Cardiac septum (tissue), 1 donor: Measurements from ENCODE around the gene CCL5. TPM values are rescaled to one million over a fixed set of nuclear protein-coding genes. Genes with fewer than 3 reads are reported as not detected.
"Not testable (repeated sequence)": the region's sequence is repeated elsewhere in the genome, so short reads cannot be mapped to it uniquely, and the experiment has no call there.

ENCODE experiments used
- DNase-seq: peaks from one replicate; pipeline ENCODE4 v3.0.0-alpha.2; 2020; ENCODE audit warnings: low spot score
- intact Hi-C: fragments of 100-400 bp; cut with DNase I; formaldehyde crosslinking; loops from one replicate; pipeline ENCODE4 v1.14.0; 2022
- total RNA-seq: library from RNA; stranded (reverse); fragmentation: NEBNext Ultra II Directional; extraction: Animal tissue kit (Norgen Biotek cat#: 25700); gene quantifications from one replicate; pipeline ENCODE4 v1.2.1, GENCODE V29; 2021
- donor health status: DM: no; HTN: no; CAD: no.

Gene CCL5
- total RNA-seq, 1 donor from 2014 or later: 2.6 TPM

DNA sequence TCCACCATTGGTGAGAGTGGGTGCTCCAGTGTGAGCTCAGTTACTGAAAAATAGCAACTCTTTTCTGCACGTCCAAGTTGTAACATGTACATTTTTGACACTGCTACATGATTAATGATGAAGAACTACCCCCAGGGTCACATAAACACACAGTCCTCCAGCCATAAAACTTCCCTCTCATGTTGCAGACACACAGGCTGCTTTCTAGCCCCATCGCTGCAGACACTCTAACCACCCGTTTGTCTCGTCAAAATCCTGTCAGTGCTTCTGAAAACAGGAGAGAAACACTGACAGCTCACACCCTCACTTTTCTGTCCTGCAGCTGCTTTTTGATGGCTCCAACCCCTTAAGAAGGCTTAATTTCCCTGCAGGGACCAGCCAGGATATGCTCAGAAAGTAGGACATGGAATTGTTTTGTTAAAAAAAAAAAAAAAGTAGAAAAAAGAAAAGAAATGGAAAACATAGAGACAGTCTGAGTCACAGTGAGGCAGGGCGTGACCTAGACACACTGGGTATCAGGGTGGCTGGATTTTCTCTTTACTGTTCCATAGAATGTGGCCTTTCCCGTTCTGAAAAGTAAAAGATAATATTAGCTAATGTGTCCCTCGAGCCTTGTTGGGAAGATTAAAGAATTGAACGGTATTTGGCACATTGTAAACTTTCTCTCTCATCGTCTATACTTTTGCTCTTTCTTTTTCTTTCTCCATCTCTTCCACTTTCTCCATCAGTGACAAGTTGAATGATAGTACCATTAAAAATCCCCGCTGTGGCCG lies 20.7 kb upstream of the CCL5 start:
- intact Hi-C loops: no loop called here
- no peak for DNase-seq

DNA sequence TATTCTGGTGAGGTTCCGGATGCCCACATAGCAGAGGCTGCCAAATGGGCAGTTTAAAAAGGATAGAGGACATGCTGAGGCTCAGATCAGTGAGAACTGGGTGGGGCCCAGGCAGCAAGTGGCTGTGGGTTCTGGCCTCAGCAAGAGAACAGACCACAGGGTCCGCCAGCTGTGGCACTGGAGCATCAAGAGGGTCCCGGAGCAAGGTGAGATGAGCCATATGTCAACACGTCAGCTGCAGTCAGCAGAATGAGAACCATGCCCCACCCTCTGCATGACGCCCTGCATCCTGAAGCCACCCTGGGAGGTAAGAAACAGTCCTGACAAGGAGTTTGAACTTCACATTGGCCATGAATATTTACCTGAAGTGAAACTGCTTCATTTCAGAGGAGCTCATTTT lies 20.1 kb upstream of the CCL5 start:
- peak; percentile 22 for DNase-seq
- intact Hi-C loops: no loop called here

DNA sequence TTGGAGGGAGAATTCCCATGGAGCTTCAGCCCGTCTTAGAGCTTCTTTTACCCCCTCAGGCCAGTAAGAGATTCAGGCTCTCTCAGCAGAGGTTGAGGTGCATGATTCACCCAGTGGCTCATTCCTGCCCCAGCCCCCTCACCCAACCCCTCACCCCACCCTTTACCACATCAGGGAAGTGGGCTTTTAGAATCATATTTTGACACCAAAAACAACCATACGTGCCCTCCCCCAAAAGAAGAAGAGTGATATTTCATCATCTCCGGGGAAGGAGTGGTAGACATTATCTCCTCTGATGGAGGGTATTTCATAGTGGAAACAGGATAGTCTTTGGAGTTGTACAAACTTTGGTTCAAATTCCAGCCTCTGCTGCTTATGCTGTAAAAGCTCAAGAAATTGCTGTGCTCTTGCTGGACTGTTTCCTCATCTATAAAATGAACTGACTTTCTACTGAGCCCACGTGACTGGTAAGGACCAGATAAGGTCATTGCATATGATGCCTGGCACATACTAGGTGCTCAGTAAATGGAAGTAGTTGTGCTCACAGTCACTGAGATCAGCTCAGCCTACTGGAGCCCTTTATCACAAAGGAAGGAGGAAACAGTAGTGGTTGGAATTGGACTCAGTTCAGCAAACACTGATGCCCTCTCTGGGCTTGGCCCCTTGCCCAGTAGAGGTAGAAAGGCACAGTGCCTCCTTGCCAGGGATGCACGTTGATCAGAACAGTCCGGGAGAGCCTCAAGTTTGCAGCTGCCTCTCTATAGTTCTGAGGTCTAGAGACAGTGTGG lies 18.3 kb upstream of the CCL5 start:
- peak; percentile 14 for DNase-seq
- intact Hi-C loops: no loop called here

DNA sequence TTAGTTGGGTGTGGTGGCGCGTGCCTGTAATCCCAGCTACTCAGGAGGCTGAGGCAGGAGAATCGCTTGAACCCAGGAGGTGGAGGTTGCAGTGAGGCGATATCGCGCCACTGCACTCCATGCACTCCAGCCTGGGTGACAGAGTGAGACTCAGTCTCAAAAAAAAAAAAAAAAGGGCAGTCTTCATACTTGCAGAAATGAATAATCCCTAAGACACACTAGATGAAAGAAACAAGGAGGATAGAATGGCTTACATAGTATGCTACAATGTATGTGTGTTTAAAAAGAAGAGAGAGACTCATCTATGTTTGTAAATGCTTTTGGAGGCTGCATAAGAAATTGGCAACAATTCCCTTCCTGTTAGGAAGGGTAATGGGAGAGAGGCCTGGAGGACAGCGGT lies 17.6 kb upstream of the CCL5 start:
- intact Hi-C loops, DNase-seq: not testable (repeated sequence)

DNA sequence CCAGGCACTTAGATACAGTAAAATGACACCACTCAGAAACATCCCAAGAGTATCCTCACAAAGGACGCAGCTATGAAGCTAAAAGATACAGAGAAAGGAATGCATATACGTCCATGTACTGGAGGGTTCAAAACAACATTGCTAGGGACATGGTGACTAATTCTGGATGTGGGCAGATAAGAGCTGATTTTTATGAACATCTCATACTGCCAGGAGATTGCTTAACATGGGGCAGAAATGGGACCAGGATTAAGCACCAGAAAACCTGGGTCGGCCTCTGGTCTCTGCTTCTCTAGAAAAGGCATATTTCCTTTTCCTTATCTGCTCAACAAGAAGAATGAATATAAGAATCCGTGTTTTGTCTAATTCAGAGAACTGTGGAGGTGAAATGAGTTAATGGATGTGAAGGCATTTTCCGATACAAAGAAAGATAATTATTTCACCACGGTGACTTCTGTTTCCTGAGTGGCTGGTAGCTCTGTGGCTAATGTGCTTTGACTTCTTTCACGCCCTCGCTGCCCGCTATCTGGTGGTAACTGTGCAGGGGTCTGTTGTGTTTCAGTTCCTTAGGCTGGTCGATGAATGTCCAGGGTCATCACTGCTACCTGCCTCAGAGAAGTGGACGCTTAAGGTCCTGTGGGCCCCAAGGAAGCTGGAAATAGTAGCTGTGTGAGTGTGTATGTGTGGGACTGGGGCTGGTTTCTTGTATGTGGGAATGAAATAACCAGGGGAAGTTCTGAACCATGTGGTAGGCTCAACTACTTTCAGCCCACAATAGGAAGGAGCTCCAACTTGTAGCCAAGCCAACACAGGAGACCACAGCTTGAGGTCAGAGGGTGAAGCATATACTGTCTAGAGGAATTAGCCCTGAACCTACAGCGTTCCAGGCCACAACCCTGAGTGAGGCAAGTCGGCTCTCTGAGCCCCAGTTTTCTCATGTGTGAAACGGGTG lies 15.8 kb upstream of the CCL5 start:
- DNase-seq: peak; percentile 12
- intact Hi-C loops: no loop called here

DNA sequence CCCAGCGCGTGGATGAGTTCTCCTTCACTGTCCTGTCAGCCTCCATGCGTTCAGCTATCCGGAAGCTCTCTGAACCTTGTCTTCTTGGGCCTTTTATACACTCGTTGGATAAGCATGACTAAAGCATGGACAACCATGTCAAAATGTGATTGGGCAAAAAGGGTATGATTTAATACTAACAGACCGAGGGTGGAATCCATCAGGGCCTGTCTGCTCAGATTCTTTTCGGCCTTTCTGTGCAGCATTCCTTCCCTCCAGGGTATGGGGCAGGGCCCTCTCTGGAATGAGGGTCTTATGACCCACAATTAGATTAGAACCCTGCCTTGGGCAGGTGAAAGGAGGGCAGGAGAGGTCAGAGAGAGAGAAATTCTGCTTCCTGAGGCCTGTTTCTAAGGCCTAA lies 14.0 kb upstream of the CCL5 start:
- peak; percentile 5 for DNase-seq
- intact Hi-C loops: no loop called here

- intact Hi-C loops: no loop called here
Observed at GRCh38 chr17:35893751-35894150, 13.6 kb upstream of the CCL5 start.

GRCh38 chr17:35892091-35893035 lies 12.2 kb upstream of the CCL5 start:
- peak; percentile 38 for DNase-seq
- intact Hi-C loops: no loop called here

More at GRCh38 chr17:35893751-35894150, 13.6 kb upstream of the CCL5 start:
- DNase-seq: no peak

DNA sequence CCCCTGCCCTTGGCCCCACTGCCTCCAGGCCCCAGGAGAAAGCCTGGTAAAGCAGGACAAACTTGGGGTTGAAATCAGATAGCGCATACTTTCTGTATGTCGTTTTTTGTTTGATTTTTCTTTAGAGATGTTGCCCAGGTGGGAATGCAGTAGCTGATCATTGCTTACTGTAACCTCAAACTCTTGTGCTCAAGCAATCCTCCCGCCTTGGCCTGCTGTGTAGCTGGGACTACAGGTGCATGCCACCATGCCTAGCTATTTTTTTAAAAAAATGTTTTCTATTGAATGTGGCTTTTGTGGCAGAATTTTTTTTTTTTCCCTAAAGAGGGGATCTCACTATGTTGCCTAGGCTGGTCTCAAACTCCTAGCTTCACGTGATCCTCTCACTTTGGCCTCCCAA lies 11.1 kb upstream of the CCL5 start:
- intact Hi-C loops: no loop called here
- no peak for DNase-seq

DNA sequence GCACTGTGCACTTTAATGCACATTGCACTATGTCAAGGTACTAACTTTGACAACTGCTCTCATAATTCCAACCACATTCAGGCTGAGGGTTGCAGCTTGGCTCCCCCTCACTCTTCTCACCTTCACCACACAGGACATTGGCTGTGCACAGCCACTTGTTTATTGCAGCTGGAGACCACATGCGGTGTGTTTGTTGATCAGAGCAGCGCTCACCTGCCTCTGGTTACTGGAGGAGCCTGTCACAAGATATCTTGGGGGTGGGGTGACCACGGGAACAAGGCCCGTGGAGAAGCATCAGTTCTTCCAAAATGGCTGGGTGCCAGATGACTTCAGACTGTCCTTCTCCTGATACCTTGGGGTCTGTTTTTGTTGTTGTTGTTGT lies 10.6 kb upstream of the CCL5 start:
- intact Hi-C loops: no loop called here
- no peak for DNase-seq

DNA sequence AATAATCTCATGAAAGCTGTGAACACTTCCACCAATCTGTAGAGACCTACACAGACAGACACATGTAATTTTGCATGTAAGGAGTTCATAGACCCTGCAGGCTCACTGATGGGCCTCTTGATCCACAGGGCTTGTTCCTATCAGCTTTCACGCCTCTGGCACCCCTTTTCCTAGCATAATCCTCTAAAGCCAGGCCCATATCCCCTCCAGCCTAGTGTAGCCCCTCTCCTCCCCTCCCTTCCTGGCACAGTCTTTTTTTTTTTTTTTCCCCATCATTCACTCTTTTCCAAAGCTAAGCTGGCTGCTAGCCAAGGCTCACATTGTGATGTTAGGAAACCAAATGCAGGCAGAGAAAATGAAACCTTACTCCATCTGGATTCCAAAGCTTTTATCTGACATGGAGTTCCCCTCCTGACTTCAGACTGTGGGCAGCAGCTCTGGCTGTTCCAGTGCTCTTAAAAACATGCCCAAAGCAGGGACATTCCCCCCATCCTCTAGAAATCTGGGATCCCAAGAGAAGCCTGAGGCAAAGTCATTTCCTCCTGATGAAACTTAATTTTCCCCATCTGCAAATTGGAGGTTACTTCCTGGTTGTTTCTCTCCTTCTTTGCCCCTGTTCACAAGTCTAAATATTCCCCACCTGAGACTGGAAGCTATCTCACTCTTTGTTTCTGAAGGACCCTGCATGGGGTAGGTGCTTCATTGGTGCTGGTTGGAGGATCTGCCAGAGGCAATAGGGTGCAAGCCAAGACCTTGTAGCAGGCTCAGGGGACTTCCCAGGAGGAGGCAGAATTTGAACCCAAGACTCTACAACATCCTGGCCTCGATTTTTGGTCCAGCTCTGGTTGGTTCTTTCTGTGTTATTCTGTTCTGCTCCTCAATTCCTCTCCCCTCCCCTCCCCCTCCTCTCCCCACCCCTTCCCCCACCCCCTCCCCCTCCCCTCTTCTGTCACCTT lies 9.9 kb upstream of the CCL5 start:
- DNase-seq: no peak

DNA sequence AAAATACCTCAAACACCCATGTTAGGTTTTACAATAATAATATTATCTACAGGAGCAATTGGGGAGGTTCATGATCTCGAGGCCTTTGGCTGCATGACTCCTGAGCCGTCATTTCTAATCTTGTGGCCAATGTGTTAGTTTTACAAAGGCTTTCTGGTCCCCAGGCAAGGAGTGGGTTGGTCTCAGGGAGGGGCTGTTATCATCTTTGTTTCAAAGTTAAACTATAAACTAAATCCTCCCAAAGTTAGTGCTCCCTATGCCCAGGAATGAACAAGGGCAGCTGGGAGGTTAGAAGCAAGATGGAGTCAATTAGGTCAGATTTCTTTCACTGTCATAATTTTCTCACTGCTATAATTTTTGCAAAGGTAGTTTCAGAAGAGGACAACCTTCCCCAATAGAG lies 9.1 kb upstream of the CCL5 start:
- no peak for DNase-seq
- intact Hi-C loops: loop anchor here (10.0 kb wide), 1 partner anchor 56 kb away; the partner anchor contains the start of gene LYZL6

More for the DNA sequence above, 9.9 kb upstream of the CCL5 start:
- intact Hi-C loops: loop anchor here (10.0 kb wide), 1 partner anchor 55 kb away; the partner anchor contains the start of gene LYZL6

GRCh38 chr17:35878361-35878760 lies 1.8 kb downstream of the CCL5 start:
- no peak for DNase-seq
- intact Hi-C loops: no loop called here

DNA sequence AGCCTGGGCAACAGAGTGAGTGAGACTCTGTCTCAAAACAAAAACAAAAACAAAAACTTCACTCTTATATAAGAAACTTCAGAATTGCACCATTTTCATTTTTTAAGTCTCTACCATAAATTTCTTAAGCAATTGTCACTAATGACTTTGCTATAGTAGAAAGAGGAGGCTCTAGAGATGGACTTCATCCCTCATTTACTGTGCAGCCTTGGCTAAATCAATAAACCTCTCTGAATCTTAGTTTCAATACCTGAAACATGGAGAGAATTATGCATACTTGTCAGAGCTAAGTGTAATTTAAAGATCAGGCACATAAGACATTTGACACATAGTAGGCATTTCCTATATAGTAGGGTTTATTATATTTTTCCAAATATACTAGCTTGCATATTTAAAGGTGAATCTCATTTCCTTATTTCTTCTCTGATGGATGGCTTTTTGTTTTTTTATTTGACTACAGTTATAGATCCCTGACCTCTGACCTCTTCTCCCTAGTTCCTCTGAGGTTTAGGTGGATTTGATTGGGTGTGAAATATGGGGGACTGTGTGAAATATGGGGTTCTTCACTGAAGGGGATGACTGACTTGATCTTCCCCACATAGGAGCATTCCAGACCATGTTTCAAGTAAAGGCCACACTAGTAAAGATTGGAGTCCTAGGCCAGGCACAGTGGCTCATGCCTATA lies 2.7 kb downstream of the CCL5 start:
- no peak for DNase-seq

DNA sequence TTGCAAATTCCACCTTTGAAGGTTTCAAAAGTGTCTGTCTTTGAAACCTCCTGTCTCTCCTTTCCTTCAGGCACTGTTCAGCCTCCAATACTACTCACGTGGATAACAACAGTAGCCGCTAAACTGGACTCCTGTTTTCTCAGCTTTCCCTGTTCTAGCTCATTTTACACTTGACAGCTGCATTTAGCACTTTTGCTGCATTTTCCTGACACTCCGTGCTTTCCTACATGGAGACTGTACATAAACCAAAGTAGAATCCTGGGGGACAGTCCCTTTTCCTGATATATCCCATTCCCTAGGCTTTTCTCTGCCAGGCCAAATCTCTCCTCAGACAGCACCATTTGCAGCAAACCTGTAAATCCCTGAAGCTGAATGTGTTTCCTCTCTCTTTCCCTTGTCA lies 3.6 kb downstream of the CCL5 start:
- no peak for DNase-seq
- intact Hi-C loops: no loop called here

More for the DNA sequence above, 2.7 kb downstream of the CCL5 start:
- intact Hi-C loops: no loop called here

- intact Hi-C loops: no loop called here
- no peak for DNase-seq
Observed at GRCh38 chr17:35875800-35876139, 4.4 kb downstream of the CCL5 start.
